ENCODE results near the gene C3orf22. TPM values are rescaled to one million over a fixed set of nuclear protein-coding genes. Genes with fewer than 3 reads are reported as not detected.

Gene C3orf22
- total RNA-seq (2013): not detected
- polyA plus RNA-seq (not detected), polyA minus RNA-seq (not detected in 2 replicates), total RNA-seq (0 to 0.35 (median 0) reads per million in 11 experiments)

DNA sequence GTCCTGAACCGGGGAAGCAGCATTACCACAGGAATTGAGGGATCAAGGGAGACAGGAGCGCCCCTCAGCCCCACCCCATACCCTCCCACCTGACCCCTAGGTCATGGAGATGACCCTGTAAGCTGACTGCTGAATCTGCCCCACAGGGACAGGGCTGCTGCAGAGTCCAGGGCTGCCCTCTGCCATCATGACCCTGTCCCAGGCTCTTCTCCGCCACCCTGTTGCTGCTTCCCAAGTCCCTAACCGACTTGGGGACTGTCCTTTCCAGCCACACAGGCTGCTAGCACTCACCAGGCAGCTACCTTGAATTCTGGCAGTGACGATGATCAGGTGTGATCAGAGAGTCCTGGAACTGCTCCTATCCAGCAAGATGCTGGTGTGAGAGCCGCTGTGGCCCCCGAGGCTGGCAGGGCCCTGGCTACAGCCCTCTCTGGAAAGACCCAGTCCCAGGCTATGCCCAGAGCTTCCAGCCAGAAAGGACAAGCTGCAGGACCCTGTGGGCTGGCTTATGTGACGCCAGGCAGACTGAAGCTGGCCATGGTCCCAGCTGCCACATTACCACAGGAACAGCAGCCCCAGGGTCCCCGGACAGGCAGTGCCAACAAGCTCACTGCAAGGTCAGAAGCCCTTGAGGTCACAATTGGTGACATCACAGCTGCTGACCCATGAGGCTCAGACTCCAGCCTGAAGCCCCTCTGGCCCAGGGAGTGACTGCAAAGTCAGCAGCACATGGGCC, at the start of gene C3orf22:
Gene C3orf22, minus strand, starts transcription at position 597 of the 736 bp plus-strand sequence. CDS start 5,542 bp downstream, outside the sequence.
- no peak within 1 kb of the TSS for H2AFZ ChIP-seq (ENCODE audit: insufficient read depth, low read depth, low read length, poor library complexity, severe bottlenecking)
- intact Hi-C loops (cut with micrococcal nuclease): no loop called here
- Mint-ChIP-seq H3K9me3 (peaks cover 0 to 5% (median 2%) of the 10 kb centered on the region in 7 donors), H3K27ac (no peak within 1 kb of the TSS), H3K36me3 (no peaks in the 10 kb centered on the region), H3K4me3 (no peak within 1 kb of the TSS), H3K27me3 (ENCODE audit: low read depth in 3 of 3) (peaks cover 0 to 8% (median 0%) of the 10 kb centered on the region in 3 donors), H3K4me1 (no peaks in the 10 kb centered on the region)
- no peak within 1 kb of the TSS for H3K27ac ChIP-seq (ENCODE audit: low read depth in 1 of 2, low read length in 2 of 2)
- no peaks in the 10 kb centered on the region for H3K79me2 ChIP-seq (ENCODE audit: insufficient read depth, low read length)
- no peak within 1 kb of the TSS for H3K4me3 ChIP-seq (replicated peaks in 1 of 3; ENCODE audit: low read depth in 2 of 3, low read length in 3 of 3)
- no peak within 1 kb of the TSS for H3K9ac ChIP-seq (ENCODE audit: insufficient read depth, low read length, poor library complexity, severe bottlenecking)
- no peak for DNase-seq
- TF ChIP-seq CTCF (IDR thresholded peaks at IDR 0.05): no peak
- H3K27me3 ChIP-seq (ENCODE audit: control insufficient read depth in 2 of 2, insufficient read depth in 2 of 2, low read length in 2 of 2): no peaks in the 10 kb centered on the region
- H4K20me1 ChIP-seq (ENCODE audit: insufficient read depth, low read length): no peaks in the 10 kb centered on the region
- H3K4me1 ChIP-seq (ENCODE audit: control insufficient read depth in 1 of 2, insufficient read depth in 2 of 2, low read length in 2 of 2): no peaks in the 10 kb centered on the region
- H3K36me3 ChIP-seq (replicated peaks in 1 of 2; ENCODE audit: control insufficient read depth in 1 of 2, insufficient read depth in 2 of 2, low read length in 2 of 2): no peaks in the 10 kb centered on the region
- H3K4me2 ChIP-seq (replicated peaks; ENCODE audit: extremely low read depth, low read length, poor library complexity, severe bottlenecking): no peak within 1 kb of the TSS
- H3K9me3 ChIP-seq (replicated peaks in 1 of 2; ENCODE audit: control insufficient read depth in 1 of 2, insufficient read depth in 1 of 2, low read length in 2 of 2): no peaks in the 10 kb centered on the region
- WGBS (ENCODE audit: insufficient coverage): 88% methylated on average over 8 of the region's 9 CpGs

GRCh38 chr3:126607214-126607908, 48.6 kb upstream of the C3orf22 start:
- Mint-ChIP-seq H3K27ac (no peak overlapping the region), H3K9me3 (no peaks in the 10 kb centered on the region), H3K36me3 (no peaks in the 10 kb centered on the region), H3K4me1 (peaks cover 4% of the 10 kb centered on the region), H3K4me3 (no peak overlapping the region), H3K27me3 (ENCODE audit: low read depth in 3 of 3) (no peaks in the 10 kb centered on the region)
- Histone ChIP-seq H3K79me2 (ENCODE audit: insufficient read depth, low read length) (no peaks in the 10 kb centered on the region), H3K27ac (ENCODE audit: low read depth in 1 of 2, low read length in 2 of 2) (no peak overlapping the region), H3K9ac (ENCODE audit: insufficient read depth, low read length, poor library complexity, severe bottlenecking) (no peak overlapping the region), H4K20me1 (ENCODE audit: insufficient read depth, low read length) (no peaks in the 10 kb centered on the region), H3K4me1 (ENCODE audit: control insufficient read depth in 1 of 2, insufficient read depth in 2 of 2, low read length in 2 of 2) (peaks cover 0 to 5% of the 10 kb centered on the region in 2 donors), H3K4me2 (replicated peaks; ENCODE audit: extremely low read depth, low read length, poor library complexity, severe bottlenecking) (no peak overlapping the region), H3K27me3 (ENCODE audit: control insufficient read depth in 2 of 2, insufficient read depth in 2 of 2, low read length in 2 of 2) (no peaks in the 10 kb centered on the region), H2AFZ (ENCODE audit: insufficient read depth, low read depth, low read length, poor library complexity, severe bottlenecking) (no peak overlapping the region), H3K4me3 (replicated peaks in 1 of 3; ENCODE audit: low read depth in 2 of 3, low read length in 3 of 3) (no peak overlapping the region), H3K9me3 (replicated peaks in 1 of 2; ENCODE audit: control insufficient read depth in 1 of 2, insufficient read depth in 1 of 2, low read length in 2 of 2) (no peaks in the 10 kb centered on the region), H3K36me3 (replicated peaks in 1 of 2; ENCODE audit: control insufficient read depth in 1 of 2, insufficient read depth in 2 of 2, low read length in 2 of 2) (no peaks in the 10 kb centered on the region)
- intact Hi-C loops (cut with micrococcal nuclease): no loop called here
- DNase-seq: peak in 1 of 3 donors; percentile 5
- WGBS (ENCODE audit: insufficient coverage): 75% methylated on average over 8 of the region's 11 CpGs
- TF ChIP-seq CTCF (IDR thresholded peaks at IDR 0.05): no peak
